A549 (cell line): Measurements from ENCODE around the gene CISH.

ENCODE experiments used
- CHD4 ChIP-seq: fragments of 200-600 bp; sonication (generic); IDR thresholded peaks from 2 replicates; pipeline ENCODE4 v1.6.1; 2016; ENCODE audit warnings: antibody characterized with exemption, mild to moderate bottlenecking, borderline replicate concordance
- JUNB ChIP-seq: fragments of >200 bp; sonication (Bioruptor Twin); formaldehyde crosslinking; IDR thresholded peaks from 2 replicates; pipeline ENCODE4 v1.6.1; 2016
- MAFK ChIP-seq: fragments of 450-650 bp; IDR thresholded peaks from 2 replicates; pipeline ENCODE4 v1.6.1; 2014; ENCODE audit not compliant: partially characterized antibody
- POLR2A ChIP-seq: IDR thresholded peaks from 2 replicates; pipeline ENCODE4 v1.6.1; 2012; ENCODE audit warnings: mild to moderate bottlenecking, low read length

DNA sequence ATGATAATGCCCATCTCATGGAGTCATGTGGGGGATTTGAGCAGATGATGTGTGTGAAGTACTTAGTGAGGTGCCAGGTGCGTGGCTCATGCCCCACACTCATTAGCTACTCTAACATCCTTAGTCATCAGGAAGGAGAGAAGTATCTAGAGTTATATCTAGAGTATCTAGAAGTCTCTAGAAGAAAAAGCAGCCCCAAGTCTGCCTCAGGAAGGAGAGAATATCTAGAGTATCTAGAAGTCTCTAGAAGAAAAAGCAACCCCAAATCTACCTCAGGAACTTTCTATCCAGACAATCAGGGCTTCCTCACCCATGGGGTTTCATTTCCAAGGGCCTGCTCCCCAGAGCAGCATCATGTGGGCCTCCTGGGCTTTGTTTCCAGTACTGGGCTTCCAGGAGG lies 38.4 kb upstream of the CISH start:
- no peak for TF ChIP-seq POLR2A
- TF ChIP-seq CHD4 = no peak
- TF ChIP-seq MAFK = no peak
- TF ChIP-seq JUNB = no peak
